Endothelial cell of umbilical vein (primary cell): ENCODE results near the gene MFSD2A. TPM values are rescaled to one million over a fixed set of nuclear protein-coding genes. Genes with fewer than 3 reads are reported as not detected.

Source experiments
- BruUV-seq: library from RNA; stranded (reverse); fragments of 400-500 nt; replicated peaks from 2 replicates; lab custom pipeline; 2021; lab: Mats Ljungman, UMichigan
- CTCF ChIA-PET: fragments of 300-600, 350-600 bp; sonication (Branson Sonifier 250); formaldehyde crosslinking; loops from one replicate; lab custom pipeline; 2021; ENCODE audit warnings: antibody characterized with exemption, inconsistent platforms; lab: Charles Lee
- POLR2A ChIA-PET: fragments of 300-600, 350-600 bp; sonication (Branson Sonifier 250); formaldehyde crosslinking; loops from one replicate; lab custom pipeline; 2021; ENCODE audit warnings: antibody characterized with exemption, inconsistent platforms; lab: Charles Lee
- DNase-seq: peaks from one replicate; pipeline ENCODE4 v3.0.0-alpha.2; 2011; ENCODE audit warnings: low read depth, low spot score
- FAIRE-seq: peaks from 2 replicates; lab custom pipeline; 2011; peaks lifted over from hg19 to GRCh38; lab: Jason Lieb, UNC
- H2AFZ ChIP-seq: 2 replicates; pipeline ENCODE4 v1.6.0; 2012; ENCODE audit warnings: low read depth, low read length, control low read depth, inconsistent platforms
- H3K27ac ChIP-seq: 2 replicates; pipeline ENCODE4 v1.5.1; 2011; ENCODE audit warnings: low read depth, mild to moderate bottlenecking, control low read depth, low read length, moderate library complexity; ENCODE audit not compliant: insufficient read depth
- H3K27me3 ChIP-seq, 2 experiments: 2 replicates each; pipeline versions ENCODE4 v1.6.0 to v1.6.1; 2011; ENCODE audit warnings: low read length in 2 of 2, mixed read lengths in 1 of 2; ENCODE audit not compliant: control insufficient read depth in 2 of 2, insufficient read depth in 2 of 2
- H3K36me3 ChIP-seq, 2 experiments: 2 replicates in 1 of 2; 3 replicates in 1 of 2; pipeline ENCODE4 v1.5.1; 2011; ENCODE audit warnings: low read length in 2 of 2, mild to moderate bottlenecking in 1 of 2, moderate library complexity in 1 of 2; ENCODE audit not compliant: control insufficient read depth in 2 of 2, insufficient read depth in 2 of 2; ENCODE audit errors: extremely low read depth in 1 of 2
- H3K4me1 ChIP-seq: 3 replicates; pipeline ENCODE4 v1.5.1; 2011; ENCODE audit warnings: mild to moderate bottlenecking, low read length; ENCODE audit not compliant: control insufficient read depth, insufficient read depth; ENCODE audit errors: extremely low read depth
- H3K4me2 ChIP-seq: 2 replicates; pipeline ENCODE4 v1.6.1; 2011; ENCODE audit warnings: low read length, control low read depth, mixed read lengths; ENCODE audit not compliant: insufficient read depth
- H3K4me3 ChIP-seq, 3 experiments: fragments of 200-600 bp in 1 of 3; sonication (generic), shearing (Covaris generic) in 1 of 3; replicated peaks in 1 of 3; 2 replicates each; pipeline ENCODE4 v1.5.1; 2011 to 2016; ENCODE audit warnings: control low read depth in 3 of 3, low read length in 3 of 3, mild to moderate bottlenecking in 2 of 3, inconsistent platforms in 1 of 3, low read depth in 1 of 3, moderate library complexity in 1 of 3; ENCODE audit not compliant: insufficient read depth in 1 of 3
- H3K79me2 ChIP-seq: 2 replicates; pipeline ENCODE4 v1.6.0; 2012; ENCODE audit warnings: low read length, inconsistent platforms; ENCODE audit not compliant: control insufficient read depth, insufficient read depth
- H3K9ac ChIP-seq: replicated peaks from 2 replicates; pipeline ENCODE3; 2011; ENCODE audit warnings: low read length, control low read depth; ENCODE audit not compliant: insufficient read depth; ENCODE audit errors: extremely low read depth
- H3K9me1 ChIP-seq: replicated peaks from 3 replicates; pipeline ENCODE4 v1.6.0; 2011; ENCODE audit warnings: mild to moderate bottlenecking, low read length; ENCODE audit not compliant: control insufficient read depth, insufficient read depth; ENCODE audit errors: extremely low read depth
- H3K9me3 ChIP-seq: replicated peaks from 2 replicates; pipeline ENCODE4 v1.5.1; 2012; ENCODE audit warnings: low read length, inconsistent platforms; ENCODE audit not compliant: control insufficient read depth, insufficient read depth
- H4K20me1 ChIP-seq: replicated peaks from 2 replicates; pipeline ENCODE3; 2011; ENCODE audit warnings: mild to moderate bottlenecking, low read length; ENCODE audit not compliant: control insufficient read depth, insufficient read depth; ENCODE audit errors: extremely low read depth
- CTCF ChIP-seq, 2 donors: IDR thresholded peaks; 1 replicate in 1 of 2; 2 replicates in 1 of 2; pipeline ENCODE4 v1.5.1; 2011; ENCODE audit warnings: low read length in 2 of 2, mild to moderate bottlenecking in 2 of 2, moderate library complexity in 2 of 2, control low read depth in 1 of 2, inconsistent platforms in 1 of 2, low read depth in 1 of 2; ENCODE audit not compliant: insufficient read depth in 1 of 2; ENCODE audit errors: extremely low read depth in 1 of 2
- EZH2 ChIP-seq: IDR thresholded peaks from 2 replicates; pipeline ENCODE4 v1.6.1; 2012; ENCODE audit warnings: borderline replicate concordance, low read depth, mild to moderate bottlenecking, moderate library complexity, low read length, inconsistent platforms; ENCODE audit not compliant: severe bottlenecking
- JUN ChIP-seq: IDR thresholded peaks from 2 replicates; pipeline ENCODE4 v1.6.1; 2011; ENCODE audit warnings: borderline replicate concordance, low read depth; ENCODE audit not compliant: insufficient read length, insufficient read depth
- MYC ChIP-seq: IDR thresholded peaks from one replicate; pipeline ENCODE4 v1.6.1; 2011; ENCODE audit warnings: mild to moderate bottlenecking, low read depth, low read length
- POLR2A ChIP-seq: IDR thresholded peaks from 2 replicates; pipeline ENCODE4 v1.6.1; 2012; ENCODE audit warnings: low read depth, mild to moderate bottlenecking, control low read depth, low read length
- dilution Hi-C: fragments of 300-500 bp; cut with MboI; formaldehyde crosslinking; loops from one replicate; pipeline ENCODE4 v1.15.0; 2019; ENCODE audit warnings: low sequenced_read_pairs; ENCODE audit not compliant: extremely low pct_ligation_motif_present
- intact Hi-C: fragments of 100-400 bp; cut with micrococcal nuclease; formaldehyde crosslinking; loops from one replicate; pipeline ENCODE4 v1.10.0; 2022
- polyA plus RNA-seq, 4 experiments: library from polyadenylated mRNA; depleted of rRNA in 3 of 4; stranded (reverse) in 3 of 4; unstranded in 1 of 4; fragments of >200 nt; gene quantifications; 2 replicates each; pipeline versions ENCODE4 v1.2.1 to v1.2.3, GENCODE V29; 2011 to 2012; ENCODE audit warnings: missing spikeins in 1 of 4
- total RNA-seq: library from RNA; stranded (reverse); gene quantifications from 2 replicates; pipeline ENCODE4 v1.2.3, GENCODE V29; 2021

The MFSD2A gene
- total and polyA plus RNA-seq, 2 donors (not counting 3 experiments of a cell fraction or from before 2014, with no cell fraction given), result 2.7 to 5.5 TPM

GRCh38 chr1:39952359-39953110 is 2.4 kb upstream of the MFSD2A start:
- Histone ChIP-seq H3K4me1 (peaks cover 12% of the 10 kb centered on the region), H3K9me3 (no peaks in the 10 kb centered on the region), H3K79me2 (peaks cover 2% of the 10 kb centered on the region), H4K20me1 (no peaks in the 10 kb centered on the region), H3K9ac (no peak overlapping the region), H3K4me2 (no peak overlapping the region), H3K27ac (no peak overlapping the region), H3K36me3 (no peaks in the 10 kb centered on the region), H3K4me3 (no peak overlapping the region), H2AFZ (no peak overlapping the region), H3K27me3 (peaks cover 2 to 3% of the 10 kb centered on the region in 2 experiments), H3K9me1 (no peaks in the 10 kb centered on the region)
- intact Hi-C loops (no loop called here), dilution Hi-C loops (no loop called here)
- DNase-seq (no peak), FAIRE-seq (no peak)
- no TSS peak for BruUV-seq
- ChIA-PET CTCF (interaction anchor here (0.9 to 1.3 kb wide), 2 partner anchors 19 to 50 kb away, joined by 4 to 5 read pairs; no protein-coding TSS in a partner anchor), POLR2A (no interaction called here)
- no peak for TF ChIP-seq MYC
- no peak for TF ChIP-seq EZH2
- TF ChIP-seq JUN, result no peak
- no peak for TF ChIP-seq POLR2A
- no peak for TF ChIP-seq CTCF (IDR thresholded peaks at IDR 0.05; ENCODE audit: extremely low read depth in 1 of 2, insufficient read depth in 1 of 2, low read depth in 1 of 2, low read length in 2 of 2)
